HepG2 (cell line): ENCODE results near the gene RBFOX1. TPM values are rescaled to one million over a fixed set of nuclear protein-coding genes. Genes with fewer than 3 reads are reported as not detected.

Experiments
- ATAC-seq: fragments of 200-7000 bp; cut with Tn5 transposase; 3 replicates; pipeline ENCODE4 v1.9.1; 2020; ENCODE audit warnings: mild to moderate bottlenecking, moderate library complexity
- BruUV-seq: library from RNA; stranded (reverse); fragments of 400-500 nt; replicated peaks from 2 replicates; lab custom pipeline; 2021; lab: Mats Ljungman, UMichigan
- CTCF ChIA-PET: fragments of 300-600 bp; formaldehyde crosslinking; extraction: SDS; loops from one replicate; lab custom pipeline; 2021; ENCODE audit warnings: low total read pairs, inconsistent platforms, low intra/inter-chr PET ratio; lab: Yijun Ruan, JAX
- POLR2A ChIA-PET: fragments of 350-600 bp; sonication (Branson Sonifier 250); formaldehyde crosslinking; loops from one replicate; lab custom pipeline; 2020; ENCODE audit warnings: antibody characterized with exemption, inconsistent platforms; lab: Yijun Ruan, JAX
- DNase-seq: peaks from one replicate; pipeline ENCODE4 v3.0.0-alpha.2; 2015; ENCODE audit warnings: low spot score
- FAIRE-seq: peaks from 3 replicates; lab custom pipeline; 2011; peaks lifted over from hg19 to GRCh38; lab: Jason Lieb, UNC
- H2AFZ ChIP-seq: one replicate; pipeline ENCODE4 v1.6.1; 2011; ENCODE audit warnings: low read length, inconsistent platforms
- H3K27ac ChIP-seq: fragments of 300-600 bp; 3 replicates; pipeline ENCODE4 v1.8.0; 2011; ENCODE audit warnings: mixed run types, mild to moderate bottlenecking, mixed read lengths, low read length, inconsistent platforms; ENCODE audit not compliant: insufficient read depth; ENCODE audit errors: extremely low read length
- H3K27me3 ChIP-seq, 2 experiments: fragments of 200-600 bp in 1 of 2; 2 replicates in 1 of 2; 3 replicates in 1 of 2; pipeline versions ENCODE4 v1.6.0 to v1.8.0; 2011; ENCODE audit warnings: low read length in 2 of 2, mild to moderate bottlenecking in 2 of 2, moderate library complexity in 2 of 2, inconsistent platforms in 1 of 2; ENCODE audit not compliant: insufficient read depth in 2 of 2, control insufficient read depth in 1 of 2
- H3K36me3 ChIP-seq, 2 experiments: fragments of 200-600 bp in 1 of 2; replicated peaks in 1 of 2; 2 replicates in 1 of 2; 3 replicates in 1 of 2; pipeline versions ENCODE4 v1.5.1 to v1.8.0; 2011; ENCODE audit warnings: low read length in 2 of 2, inconsistent platforms in 1 of 2; ENCODE audit not compliant: insufficient read depth in 2 of 2, control insufficient read depth in 1 of 2
- H3K4me1 ChIP-seq: 2 replicates; pipeline ENCODE4 v1.5.1; 2012; ENCODE audit warnings: low read length, inconsistent platforms; ENCODE audit not compliant: insufficient read depth
- H3K4me2 ChIP-seq: 2 replicates; pipeline ENCODE4 v1.6.0; 2011; ENCODE audit warnings: low read depth, low read length, inconsistent platforms
- H3K4me3 ChIP-seq, 3 experiments: fragments of 200-600 bp in 1 of 3; sonication (generic), shearing (Covaris generic) in 1 of 3; replicated peaks in 1 of 3; 2 replicates each; pipeline ENCODE4 v1.5.1; 2011 to 2016; ENCODE audit warnings: low read length in 3 of 3, inconsistent platforms in 2 of 3, low read depth in 2 of 3, mild to moderate bottlenecking in 2 of 3, control low read depth in 1 of 3, mixed read lengths in 1 of 3; ENCODE audit not compliant: insufficient read depth in 1 of 3
- H3K79me2 ChIP-seq: one replicate; pipeline ENCODE4 v1.6.1; 2011; ENCODE audit warnings: low read length, inconsistent platforms; ENCODE audit not compliant: insufficient read depth
- H3K9ac ChIP-seq: 2 replicates; pipeline ENCODE4 v1.6.0; 2011; ENCODE audit warnings: mild to moderate bottlenecking, low read depth, low read length, inconsistent platforms; ENCODE audit not compliant: insufficient read depth
- H3K9me3 ChIP-seq: 2 replicates; pipeline ENCODE4 v1.5.1; 2012; ENCODE audit warnings: mild to moderate bottlenecking, low read length
- H4K20me1 ChIP-seq: 2 replicates; pipeline ENCODE4 v1.6.0; 2011; ENCODE audit warnings: inconsistent platforms, mild to moderate bottlenecking, low read length, moderate library complexity; ENCODE audit not compliant: insufficient read depth
- ARNTL ChIP-seq: sonication (generic); formaldehyde crosslinking; IDR thresholded peaks from 2 replicates; pipeline ENCODE4 v1.4.0; 2020; ENCODE audit warnings: mild to moderate bottlenecking, missing genetic modification reagents
- CHCHD3 ChIP-seq: sonication (generic); formaldehyde crosslinking; IDR thresholded peaks from 2 replicates; pipeline ENCODE4 v1.8.0; 2022; ENCODE audit warnings: mild to moderate bottlenecking, missing genetic modification reagents, moderate library complexity
- KDM5B ChIP-seq: sonication (generic); formaldehyde crosslinking; IDR thresholded peaks from 2 replicates; pipeline ENCODE4 v1.4.0; 2020; ENCODE audit warnings: missing genetic modification reagents, mild to moderate bottlenecking, borderline replicate concordance
- KLF13 ChIP-seq: sonication (generic); formaldehyde crosslinking; IDR thresholded peaks from 2 replicates; pipeline ENCODE4 v1.4.0; 2020; ENCODE audit warnings: mild to moderate bottlenecking, missing genetic modification reagents
- MAFF ChIP-seq: IDR thresholded peaks from 2 replicates; pipeline ENCODE4 v1.6.1; 2011; ENCODE audit warnings: low read depth, low read length, improper control_type of control experiment
- MAFG ChIP-seq: sonication (generic); formaldehyde crosslinking; IDR thresholded peaks from 2 replicates; pipeline ENCODE4 v1.5.1; 2020; ENCODE audit warnings: mild to moderate bottlenecking, missing genetic modification reagents
- MAFK ChIP-seq, 2 experiments: IDR thresholded peaks in 1 of 2; conservative IDR thresholded peaks in 1 of 2; 2 replicates each; pipeline ENCODE4 v1.6.1; 2011; ENCODE audit warnings: improper control_type of control experiment in 2 of 2, low read length in 2 of 2
- NFE2L2 ChIP-seq: fragments of 150-350 bp; IDR thresholded peaks from 2 replicates; pipeline ENCODE4 v1.6.1; 2014; ENCODE audit warnings: low read length
- NPAS2 ChIP-seq: sonication (generic); formaldehyde crosslinking; IDR thresholded peaks from 2 replicates; pipeline ENCODE4 v1.8.0; 2022; ENCODE audit warnings: mild to moderate bottlenecking, missing genetic modification reagents, borderline replicate concordance
- PHF20 ChIP-seq: sonication (generic); formaldehyde crosslinking; IDR thresholded peaks from 2 replicates; pipeline ENCODE4 v1.5.0; 2020; ENCODE audit warnings: mild to moderate bottlenecking, missing genetic modification reagents
- RAD51 ChIP-seq: fragments of 450-650 bp; IDR thresholded peaks from 2 replicates; pipeline ENCODE4 v1.6.1; 2016; ENCODE audit warnings: borderline replicate concordance
- RFX5 ChIP-seq: IDR thresholded peaks from 2 replicates; pipeline ENCODE4 v1.6.1; 2011; ENCODE audit warnings: low read depth, low read length, improper control_type of control experiment
- RXRA ChIP-seq: sonication (generic); formaldehyde crosslinking; IDR thresholded peaks from 2 replicates; pipeline ENCODE4 v1.5.1; 2020; ENCODE audit warnings: missing genetic modification reagents
- SATB2 ChIP-seq: sonication (generic); formaldehyde crosslinking; IDR thresholded peaks from 2 replicates; pipeline ENCODE4 v1.5.0; 2020; ENCODE audit warnings: missing genetic modification reagents
- SOX13 ChIP-seq, 3 experiments: fragments of 450-650 bp in 1 of 3; sonication (generic) in 1 of 3; formaldehyde crosslinking in 1 of 3; IDR thresholded peaks in 2 of 3; conservative IDR thresholded peaks in 1 of 3; 2 replicates each; pipeline versions ENCODE4 v1.5.0 to v1.6.1; 2016 to 2020; ENCODE audit warnings: antibody characterized with exemption in 1 of 3, mild to moderate bottlenecking in 1 of 3, missing compliant biosample characterization in 1 of 3, missing genetic modification reagents in 1 of 3, moderate library complexity in 1 of 3
- SRSF4 ChIP-seq: fragments of 200-400 bp; formaldehyde crosslinking; IDR thresholded peaks from one replicate; pipeline ENCODE4 v1.6.1; 2018; ENCODE audit warnings: mild to moderate bottlenecking, low read depth, low read length, moderate library complexity; ENCODE audit not compliant: poor library complexity, severe bottlenecking
- ZBTB7A ChIP-seq: sonication (generic); formaldehyde crosslinking; IDR thresholded peaks from 2 replicates; pipeline ENCODE4 v1.8.0; 2022; ENCODE audit warnings: mild to moderate bottlenecking, missing genetic modification reagents
- ZNF326 ChIP-seq: sonication (generic); formaldehyde crosslinking; IDR thresholded peaks from 2 replicates; pipeline ENCODE4 v1.4.0; 2020; ENCODE audit warnings: missing genetic modification reagents, borderline replicate concordance
- ZNF7 ChIP-seq: IDR thresholded peaks from 2 replicates; pipeline ENCODE4 v1.6.1; 2016; ENCODE audit warnings: missing biosample characterization, missing genetic modification reagents
- ZNF709 ChIP-seq: sonication (generic); formaldehyde crosslinking; IDR thresholded peaks from 2 replicates; pipeline ENCODE4 v1.5.0; 2020; ENCODE audit warnings: mild to moderate bottlenecking, missing genetic modification reagents
- ZNF891 ChIP-seq: sonication (generic); formaldehyde crosslinking; IDR thresholded peaks from 2 replicates; pipeline ENCODE4 v1.5.0; 2020; ENCODE audit warnings: mild to moderate bottlenecking, missing genetic modification reagents
- WGBS: methylation state at CpG from one replicate; pipeline ENCODE4 v1.1.6; 2017; ENCODE audit warnings: low lambda C conversion rate; 5-methylcytosine and 5-hydroxymethylcytosine counted together
- in situ Hi-C: cut with HindIII; loops from 2 replicates; pipeline ENCODE4 v1.10.0; 2017; ENCODE audit warnings: low pct_unique_long_range_greater_than_20kb; ENCODE audit not compliant: extremely low pct_ligation_motif_present
- intact Hi-C: fragments of 100-400 bp; cut with micrococcal nuclease; formaldehyde crosslinking; loops from one replicate; pipeline ENCODE4 v1.10.0; 2022; ENCODE audit not compliant: unreplicated experiment
- polyA plus RNA-seq, 8 experiments: library from polyadenylated mRNA; depleted of rRNA in 3 of 8; stranded (reverse) in 7 of 8; unstranded in 1 of 8; fragments of >200 nt; fragmentation: Illumina TruSeq in 4 of 8; extraction: Trizol in 4 of 8; gene quantifications; 2 replicates each; pipeline versions ENCODE4 v1.2.1 to v1.2.3, GENCODE V29; 2011 to 2016; ENCODE audit warnings: low read depth in 4 of 8, missing spikeins in 1 of 8, mixed read lengths in 1 of 8; ENCODE audit not compliant: insufficient read depth in 1 of 8
- total RNA-seq, 5 experiments: library from RNA; depleted of rRNA; stranded (reverse); fragments of >200 nt; fragmentation: Illumina TruSeq; extraction: Trizol; gene quantifications; 2 replicates each; pipeline ENCODE4 v1.2.3, GENCODE V29; 2016; ENCODE audit warnings: low read depth in 1 of 5

The RBFOX1 gene
- total and polyA plus RNA-seq, 2 of the 13 experiments (the other 11 are each of a cell fraction or from before 2014, with no cell fraction given), result not detected

- intact Hi-C loops (no loop called here), in situ Hi-C loops (no loop called here)
- BruUV-seq, result no TSS peak
- H3K36me3 ChIP-seq, result no peaks in the 10 kb centered on the region
- TF ChIP-seq CHCHD3 (CRISPR knock-in tag) (no peak), MAFK (conservative IDR thresholded peaks at IDR 0.05 in 1 of 2, IDR thresholded peaks at IDR 0.05 in 1 of 2; ENCODE audit: low read length in 2 of 2) (peak; percentile 100), NFE2L2 (peak; percentile 90), MAFF (peak; percentile 100), MAFG (CRISPR knock-in tag) (peak; percentile 78), RFX5 (0 out of 2 replicates have a peak, but pooled peaks have one; percentile 14), SRSF4 (no peak)
- no peak for DNase-seq
- H3K27ac ChIP-seq, result no peak overlapping the region
- H3K9me3 ChIP-seq, result no peaks in the 10 kb centered on the region
- WGBS, result 27% methylated on average over 3 of the region's 3 CpGs
- H2AFZ ChIP-seq, result no peak overlapping the region
- H3K9ac ChIP-seq, result no peak overlapping the region
- ATAC-seq, result no peak
- H3K27me3 ChIP-seq, result peaks cover 0 to 2% of the 10 kb centered on the region in 2 experiments; a peak in 1 of 5 replicates
- ChIA-PET CTCF (no interaction called here), POLR2A (no interaction called here)
- H3K79me2 ChIP-seq, result no peaks in the 10 kb centered on the region
- no peaks in the 10 kb centered on the region for H3K4me1 ChIP-seq
- FAIRE-seq, result no peak
- H3K4me3 ChIP-seq, result no peak overlapping the region
- H4K20me1 ChIP-seq, result no peaks in the 10 kb centered on the region
- no peak overlapping the region for H3K4me2 ChIP-seq
Observed at GRCh38 chr16:7335991-7336634, 3.5 kb downstream of the RBFOX1 start.

- H3K9me3 ChIP-seq, result no peaks in the 10 kb centered on the region
- no peak for TF ChIP-seq ZNF326
- TF ChIP-seq SOX13 (IDR thresholded peaks at IDR 0.05), result no peak
- TF ChIP-seq SOX13 (CRISPR knock-in tag; conservative IDR thresholded peaks at IDR 0.05 in 1 of 2, IDR thresholded peaks at IDR 0.05 in 1 of 2), result no peak
- TF ChIP-seq ARNTL (CRISPR knock-in tag), result no peak
- TF ChIP-seq RXRA, result no peak
- no peak for TF ChIP-seq ZNF7 (CRISPR knock-in tag)
- no peak for TF ChIP-seq KDM5B (CRISPR knock-in tag)
- no peak for TF ChIP-seq ZNF891 (CRISPR knock-in tag)
- no peak for TF ChIP-seq RAD51
- TF ChIP-seq ZNF709, result no peak
- no peak for TF ChIP-seq NPAS2 (CRISPR knock-in tag)
- no peak for TF ChIP-seq SATB2
- no peak for TF ChIP-seq ZBTB7A (CRISPR knock-in tag)
- TF ChIP-seq KLF13 (CRISPR knock-in tag), result no peak
- TF ChIP-seq PHF20 (CRISPR knock-in tag), result no peak
Observed at GRCh38 chr16:7336742-7337141, 4.1 kb downstream of the RBFOX1 start.

More at GRCh38 chr16:7336742-7337141, 4.1 kb downstream of the RBFOX1 start:
- H3K4me2 ChIP-seq, result no peak overlapping the region
- DNase-seq (no peak), ATAC-seq (no peak), FAIRE-seq (no peak)
- H3K27me3 ChIP-seq, result no peaks in the 10 kb centered on the region; a peak in 1 of 5 replicates
- in situ Hi-C loops (no loop called here), intact Hi-C loops (no loop called here)
- no peaks in the 10 kb centered on the region for H3K79me2 ChIP-seq
- CTCF ChIA-PET, result no interaction called here
- no peaks in the 10 kb centered on the region for H3K36me3 ChIP-seq
- H3K9ac ChIP-seq, result no peak overlapping the region
- no peak overlapping the region for H2AFZ ChIP-seq
- no peak overlapping the region for H3K4me3 ChIP-seq
- no TSS peak for BruUV-seq
- no peaks in the 10 kb centered on the region for H3K4me1 ChIP-seq
- no peak overlapping the region for H3K27ac ChIP-seq
- POLR2A ChIA-PET, result no interaction called here
- H4K20me1 ChIP-seq, result no peaks in the 10 kb centered on the region
- WGBS, result 0% methylated on average over 1 of the region's 1 CpG
